DMS79 treated with DMSO at 0.1 percent for 48 hours (cell line): Measurements from ENCODE around the gene CACFD1.

ENCODE experiments used
- DNase-seq: peaks from one replicate; lab custom pipeline; 2025; lab: John Stamatoyannopoulos, UW

CACFD1 gene

DNA sequence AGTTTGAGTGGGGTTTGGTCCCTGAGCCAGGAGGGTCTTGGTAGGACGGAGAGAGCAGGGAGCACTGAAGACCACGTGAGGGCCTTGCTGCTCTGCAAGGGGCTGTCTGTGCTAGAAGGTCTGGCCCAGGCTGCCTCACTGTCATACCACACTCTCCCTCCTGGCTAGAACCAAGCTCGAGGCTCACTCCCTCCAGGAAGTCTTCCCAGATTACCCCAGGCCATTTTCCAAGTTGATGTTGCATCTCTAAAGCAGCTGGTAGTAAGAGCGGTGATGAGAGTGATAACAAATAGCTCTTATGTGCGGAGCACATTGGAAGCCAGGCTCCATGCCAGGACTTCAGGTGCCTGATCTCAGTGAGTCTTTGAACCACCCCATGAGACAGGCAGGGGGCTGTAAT, 58.4 kb downstream of the CACFD1 start:
- no peak for DNase-seq

GRCh38 chr9:133518706-133519449, 59.1 kb downstream of the CACFD1 start:
- DNase-seq: no peak

DNA sequence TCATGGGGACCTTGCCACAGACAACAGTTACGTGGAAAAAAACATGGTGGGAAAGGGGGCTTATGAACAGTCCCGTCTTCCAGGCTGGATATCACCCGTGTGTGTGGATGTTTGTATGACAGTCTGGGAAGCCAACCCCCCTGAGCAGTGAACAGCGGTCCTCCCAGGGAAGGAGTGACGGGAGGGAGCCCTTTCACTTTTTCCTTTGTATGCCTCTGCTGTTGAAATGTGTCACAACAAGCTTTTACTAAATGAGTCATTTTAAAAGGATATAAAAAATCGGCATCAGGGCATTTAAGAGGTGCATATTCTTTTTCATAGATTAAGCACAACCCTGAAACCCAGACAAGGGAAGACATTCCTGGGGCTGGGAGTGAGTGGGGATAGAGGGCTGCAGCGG, 59.9 kb downstream of the CACFD1 start:
- no peak for DNase-seq

DNA sequence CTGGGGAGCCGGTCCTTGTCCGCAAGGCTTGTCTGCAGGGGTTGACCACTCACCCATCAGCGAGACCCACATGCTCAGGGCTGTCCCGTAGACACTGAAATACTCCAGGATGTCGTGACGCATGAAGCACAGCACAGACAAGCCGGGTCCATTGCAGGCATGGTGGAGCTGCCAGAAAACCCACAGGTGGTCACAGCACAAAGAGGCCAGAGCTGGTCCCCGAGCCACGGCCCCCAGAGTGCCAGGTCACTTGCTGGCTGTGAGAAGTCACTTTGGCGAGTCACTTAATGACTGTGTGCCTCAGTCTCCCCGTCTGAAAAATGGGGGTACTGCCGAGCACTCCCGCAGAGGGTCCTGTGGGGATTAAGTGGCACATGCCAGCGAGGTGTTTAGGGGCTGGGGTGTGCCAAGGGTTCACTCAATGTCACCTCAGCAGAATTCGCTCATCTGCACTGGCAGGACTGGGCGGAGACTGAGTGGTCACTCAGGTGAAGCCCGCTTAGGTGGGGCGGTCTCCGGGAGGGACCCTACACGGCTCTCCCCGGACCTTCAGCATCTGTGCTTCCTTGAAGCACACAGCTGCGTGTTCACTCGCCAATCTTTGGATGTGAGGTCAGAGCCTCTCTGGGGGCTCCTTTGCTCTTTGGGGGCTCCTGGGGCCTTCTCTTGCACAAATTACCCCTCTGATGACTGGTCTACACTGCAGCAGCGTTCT, 60.5 kb downstream of the CACFD1 start:
- DNase-seq: no peak
